Measurements from ENCODE around the gene TMEM238L.

The TMEM238L gene

DNA sequence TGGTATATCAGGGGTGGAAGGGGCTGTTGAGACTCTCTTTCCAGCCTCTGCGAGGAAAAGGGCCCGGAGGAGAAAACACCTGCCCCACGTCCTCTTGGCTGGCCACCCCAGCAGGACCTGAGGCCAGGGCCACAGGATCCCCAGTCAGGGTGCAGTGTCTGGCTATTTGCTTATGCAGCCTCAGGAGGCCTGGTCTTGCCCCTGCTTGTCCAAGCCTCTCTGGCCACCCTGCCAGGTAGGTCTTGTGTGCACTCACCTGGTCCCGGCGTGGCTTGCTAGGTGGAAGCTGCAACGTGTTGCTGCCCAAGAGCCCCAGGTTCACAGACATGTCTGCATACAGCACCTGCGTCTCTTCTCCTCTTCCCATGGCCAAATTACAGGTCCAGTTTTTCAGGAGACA, 549 bp downstream of the TMEM238L start:
- DNase-seq: no peak

DNA sequence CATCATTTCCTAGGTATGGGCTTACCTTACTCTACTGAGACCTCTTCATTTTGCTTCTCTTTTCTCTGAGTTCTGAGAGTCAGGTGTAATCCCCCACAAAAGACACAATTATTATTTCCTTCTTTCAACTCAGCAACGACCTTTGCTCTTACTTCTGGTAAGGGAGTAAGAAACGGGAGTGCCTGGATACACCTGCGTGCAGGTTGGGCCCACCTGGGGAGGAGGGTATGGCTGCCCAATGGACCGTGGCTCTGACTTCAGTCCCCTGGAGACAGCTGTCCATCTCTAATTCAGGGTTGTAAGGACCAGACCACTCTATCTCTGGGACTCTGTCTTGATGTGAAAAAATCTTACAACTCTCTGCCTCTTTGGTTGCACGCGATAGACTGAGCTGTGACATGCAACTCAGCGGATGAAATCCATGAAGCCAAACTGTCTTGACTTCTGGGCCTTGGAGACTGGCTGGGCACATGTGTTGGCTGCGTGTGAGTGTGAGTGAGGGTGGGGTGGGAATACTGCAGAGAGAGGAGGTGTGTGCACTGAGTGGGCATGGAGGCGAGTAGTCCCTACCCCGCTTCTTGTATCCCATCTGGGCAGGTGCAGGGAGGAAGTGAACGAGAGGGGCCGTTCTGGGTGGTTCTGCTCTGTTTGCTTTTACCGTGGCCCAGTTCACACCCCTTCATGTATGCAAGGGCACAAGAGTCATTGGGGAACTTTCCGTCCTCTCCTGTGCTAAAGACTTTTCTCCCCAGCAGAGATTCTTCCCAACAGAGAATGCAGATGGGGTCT, 1.2 kb downstream of the TMEM238L start:
- DNase-seq: no peak

DNA sequence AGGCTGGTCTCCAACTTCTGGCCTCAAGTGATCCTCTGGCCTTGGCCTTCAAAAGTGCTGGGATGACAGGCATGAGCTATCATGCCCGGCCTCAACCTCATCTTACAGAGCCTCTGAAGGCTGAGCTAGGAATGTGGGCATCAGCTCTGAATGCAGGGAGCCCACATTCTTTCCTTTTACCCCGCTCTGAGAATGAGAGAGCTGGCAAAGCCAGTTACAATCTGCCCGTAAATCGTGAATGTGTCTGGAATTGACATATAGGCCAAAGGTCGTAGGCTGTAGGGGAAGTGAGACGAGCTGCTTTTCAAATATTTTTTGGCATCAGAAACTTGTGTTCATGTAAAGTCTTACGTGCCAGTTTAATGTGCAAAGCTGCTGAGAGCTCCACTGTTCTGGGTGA, 4.5 kb downstream of the TMEM238L start:
- no peak for DNase-seq

DNA sequence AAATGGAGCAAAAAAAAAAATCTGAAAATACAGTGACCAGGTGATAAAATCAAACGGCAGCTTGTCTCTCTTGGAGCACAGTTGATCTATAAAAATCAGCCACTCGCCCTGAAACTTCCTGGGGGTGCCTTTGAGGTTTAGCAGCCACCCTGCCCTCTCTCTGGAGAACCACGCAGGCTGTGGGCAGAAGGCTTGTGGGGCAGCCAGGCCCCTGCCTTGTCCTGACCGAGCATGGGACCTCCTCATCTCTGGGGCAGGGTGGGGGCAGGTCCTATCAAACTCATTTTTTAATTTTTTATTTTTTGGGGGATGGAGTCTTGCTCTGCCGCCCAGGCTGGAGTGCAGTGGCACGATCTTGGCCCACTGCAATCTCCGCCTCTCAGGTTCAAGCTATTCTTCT, 5.0 kb downstream of the TMEM238L start:
- no peak for DNase-seq

DNA sequence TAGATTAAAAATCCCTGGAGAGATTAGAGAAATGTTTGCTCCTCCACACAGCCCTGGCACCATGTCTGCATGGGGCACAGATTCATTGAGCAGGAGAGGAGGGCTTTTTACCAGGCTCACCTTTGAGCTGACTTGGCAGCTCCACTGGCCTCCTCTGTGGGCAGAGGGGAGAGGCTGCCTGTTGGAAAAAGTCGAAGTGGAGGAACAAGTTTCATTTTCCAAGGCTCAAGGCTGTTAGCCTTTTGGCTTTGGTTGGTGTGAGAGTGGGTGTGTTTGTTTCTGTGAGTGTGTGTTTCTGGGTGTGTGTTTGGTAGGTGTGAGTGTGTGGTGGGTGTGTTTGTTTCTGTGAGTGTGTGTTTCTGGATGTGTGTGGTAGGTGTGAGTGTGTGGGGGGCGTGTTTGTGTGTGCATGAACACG, 5.6 kb downstream of the TMEM238L start:
- no peak for DNase-seq

DNA sequence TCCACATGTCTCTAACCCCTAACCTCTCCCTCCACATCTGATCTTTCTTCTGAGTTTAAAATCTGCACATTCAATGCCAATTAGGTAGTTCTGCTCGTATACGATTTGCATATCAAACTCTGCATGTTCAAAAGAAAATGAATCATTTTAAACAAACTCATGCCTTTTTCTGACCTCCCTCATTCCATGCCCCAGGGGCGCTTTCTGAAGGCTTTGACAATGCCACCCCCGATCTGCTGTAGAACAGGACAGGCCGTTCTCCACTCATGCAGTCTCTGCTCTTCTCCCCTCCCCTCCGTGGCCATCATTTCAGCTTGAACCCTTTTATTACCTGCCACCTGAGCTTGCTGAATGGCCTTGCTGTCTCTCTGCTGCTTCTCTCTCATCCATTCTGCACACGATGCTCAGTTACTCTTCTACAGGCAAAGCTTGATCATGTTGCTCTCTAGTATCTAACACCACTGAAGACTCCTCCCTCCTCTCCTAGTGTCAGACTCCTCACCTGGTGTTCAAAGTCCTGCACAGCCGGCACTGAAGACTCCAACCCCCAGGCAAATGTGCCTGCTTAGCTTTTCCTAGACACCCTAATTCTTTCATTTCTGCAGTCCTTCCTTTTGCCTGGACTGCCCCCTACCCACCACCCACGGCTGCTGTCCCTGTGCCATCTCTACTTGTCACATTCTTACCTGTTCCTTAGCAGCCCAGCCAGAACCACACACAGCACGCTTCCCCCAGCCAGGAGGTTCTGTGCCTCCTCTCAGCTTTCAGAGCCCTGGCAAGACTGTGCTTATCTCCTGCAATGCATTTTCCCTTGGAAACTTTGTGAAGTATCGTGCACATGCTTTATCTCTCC, 6.2 kb downstream of the TMEM238L start:
- DNase-seq: no peak

DNA sequence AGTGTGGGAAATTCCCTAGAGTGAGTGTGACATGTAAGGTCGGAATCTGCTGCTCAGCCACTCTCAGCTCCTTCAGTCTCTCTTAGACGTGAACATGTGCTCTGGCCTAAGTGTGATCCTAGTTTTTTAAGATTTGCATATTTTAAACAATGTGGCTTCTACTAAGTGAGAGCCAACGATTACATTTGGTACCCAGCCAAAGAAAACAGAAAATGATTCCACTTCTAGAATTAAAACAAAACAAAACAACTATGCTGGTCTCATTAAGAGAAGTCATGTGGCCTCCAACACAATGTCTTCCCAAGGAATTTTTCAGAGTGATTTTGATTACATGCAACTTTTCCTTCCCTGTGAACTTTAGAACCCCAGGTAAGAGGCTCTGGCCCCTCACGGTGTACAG, 10.1 kb downstream of the TMEM238L start:
- DNase-seq: no peak

DNA sequence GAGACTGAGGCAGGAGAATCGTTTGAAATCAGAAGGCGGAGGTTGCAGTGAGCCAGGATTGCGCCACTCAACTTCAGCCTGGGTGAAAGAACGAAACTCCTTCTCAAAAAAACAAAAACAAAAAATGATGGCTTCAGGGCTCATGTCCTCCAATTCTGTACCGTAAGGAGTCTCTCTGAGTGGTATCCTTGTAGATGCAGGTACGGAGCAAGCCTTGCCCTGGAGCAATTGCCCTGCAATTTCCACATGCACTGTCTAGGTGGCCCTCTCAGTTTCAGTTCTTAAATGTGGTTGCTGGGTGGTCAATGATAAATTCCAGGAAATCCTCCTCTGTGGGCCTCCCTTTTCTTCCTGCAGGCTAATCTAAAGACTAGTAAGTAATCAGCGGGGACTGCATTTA, 10.6 kb downstream of the TMEM238L start:
- no peak for DNase-seq

DNA sequence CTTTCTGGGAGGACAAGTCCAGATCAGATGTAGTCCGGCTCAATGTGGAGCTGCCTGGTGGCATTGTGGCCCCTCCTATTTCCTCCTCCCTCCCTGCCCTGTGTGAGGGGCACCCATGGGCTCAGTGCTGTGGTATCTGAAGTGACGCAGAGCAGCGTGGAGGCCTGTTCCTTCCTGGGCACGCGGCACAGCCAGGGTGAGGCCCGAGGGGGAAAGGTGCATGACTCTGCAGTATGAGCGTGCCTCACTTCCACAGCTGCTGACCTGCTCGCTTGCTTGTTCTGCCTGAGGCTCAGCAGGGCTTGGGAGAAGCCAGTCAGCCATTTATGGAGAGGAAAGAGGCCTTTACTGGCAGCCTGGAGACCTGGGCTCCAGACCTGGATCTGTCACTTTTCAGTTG, 11.7 kb downstream of the TMEM238L start:
- no peak for DNase-seq

DNA sequence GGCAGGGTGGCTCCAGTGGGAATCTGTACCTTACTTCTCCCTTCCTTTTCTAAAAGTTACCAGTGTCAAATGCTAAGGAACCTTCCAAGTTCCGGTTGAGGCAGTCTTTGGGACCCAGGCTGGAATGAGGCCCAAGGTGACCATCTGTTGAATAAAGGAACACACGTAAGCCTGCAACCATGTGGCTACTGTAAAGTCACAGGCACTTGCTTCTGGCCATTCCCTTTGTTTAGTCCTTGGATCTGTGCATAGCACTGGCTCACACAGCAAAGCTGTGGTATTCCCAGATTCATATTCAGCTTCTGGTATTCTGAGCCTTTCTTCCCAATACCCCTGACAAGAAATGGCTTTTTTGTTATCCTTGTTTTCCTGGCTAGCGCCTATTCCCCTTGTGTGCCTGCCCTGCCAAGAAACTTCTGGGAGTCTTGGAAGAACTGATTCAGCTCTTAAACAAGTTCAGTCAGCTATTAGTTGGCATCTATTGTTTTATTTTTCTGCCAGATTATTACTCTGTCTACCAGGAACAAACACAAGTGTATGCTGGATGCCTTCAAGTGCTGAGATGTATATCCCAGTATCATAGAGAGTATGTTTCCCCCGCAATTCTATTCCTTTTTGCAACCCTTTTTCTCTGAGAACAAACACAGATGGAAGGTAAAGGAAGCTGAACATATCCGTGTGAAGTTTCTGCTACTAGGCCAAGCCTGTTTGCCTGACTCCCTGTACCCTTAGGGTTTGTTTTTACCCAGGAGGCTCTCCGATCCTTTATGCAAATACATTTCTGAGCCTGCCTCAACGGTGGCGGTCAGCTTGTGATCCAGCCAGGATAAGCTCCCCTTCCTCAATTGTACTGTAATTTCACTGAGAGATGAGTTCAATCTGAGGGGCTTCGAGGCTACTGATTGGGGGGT, 13.2 kb downstream of the TMEM238L start:
- no peak for DNase-seq

DNA sequence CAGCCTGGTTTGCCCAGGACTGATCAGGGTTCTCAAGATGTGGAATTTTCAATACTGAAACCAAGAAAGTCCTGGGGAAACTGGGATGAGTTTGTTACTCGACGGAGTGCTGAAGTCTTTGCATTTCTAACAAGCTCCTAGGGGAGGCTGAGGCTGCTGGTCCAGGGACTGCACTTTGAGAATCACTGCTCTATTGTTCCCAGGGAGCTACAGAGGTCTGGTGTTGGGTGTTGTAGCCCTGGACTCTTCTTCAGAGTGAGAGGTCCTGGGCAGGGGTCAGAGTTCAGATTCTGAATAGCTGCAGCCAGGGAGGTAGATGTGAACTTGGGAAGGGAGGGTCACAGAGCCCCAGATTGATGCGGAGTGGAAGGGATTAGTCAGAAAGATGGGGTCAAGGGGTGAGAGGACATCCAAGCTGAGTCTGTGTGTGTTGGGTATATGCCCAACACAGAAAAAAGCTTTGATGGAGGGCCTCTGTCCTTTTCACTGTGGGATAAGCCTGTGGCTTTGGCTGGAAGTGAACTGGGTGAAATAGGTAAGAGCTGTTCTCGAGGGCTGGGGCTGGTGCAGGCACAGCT, 14.1 kb downstream of the TMEM238L start:
- no peak for DNase-seq

DNA sequence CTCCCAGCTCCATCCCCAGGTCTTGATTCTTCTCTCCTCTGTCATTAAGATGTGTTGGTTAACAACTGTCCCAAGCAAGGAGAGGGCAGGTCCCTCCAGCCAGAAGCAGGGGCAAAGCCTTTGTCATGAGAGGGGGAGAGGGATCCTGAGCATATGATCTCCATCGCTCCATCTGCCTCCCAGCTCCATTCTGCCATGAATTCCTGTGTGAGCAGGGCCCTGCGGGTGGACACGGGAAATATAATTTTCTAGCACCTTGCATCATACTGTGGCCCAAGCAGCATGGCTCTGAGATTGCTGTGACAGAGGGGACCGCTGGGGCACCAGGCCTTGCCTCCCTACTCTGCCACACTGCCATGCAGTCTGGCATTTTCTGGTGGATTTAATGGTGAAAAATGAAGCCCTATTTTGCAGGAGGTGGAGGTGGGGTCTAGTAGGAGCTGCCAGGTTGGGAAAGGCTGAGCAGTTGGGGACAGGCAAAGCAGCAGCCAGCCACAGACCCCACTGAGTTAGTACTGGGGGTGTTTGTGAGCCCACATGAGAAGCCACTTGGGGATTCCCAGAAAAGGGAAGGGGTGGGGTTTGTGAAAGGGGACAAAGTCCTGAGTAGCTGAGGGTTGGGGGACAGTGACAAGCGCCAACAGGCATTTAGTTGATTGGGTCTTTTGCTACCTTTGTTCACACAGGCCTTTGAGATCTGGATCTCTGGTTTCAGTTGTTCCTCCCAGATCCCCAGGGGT, 16.4 kb downstream of the TMEM238L start:
- DNase-seq: no peak

DNA sequence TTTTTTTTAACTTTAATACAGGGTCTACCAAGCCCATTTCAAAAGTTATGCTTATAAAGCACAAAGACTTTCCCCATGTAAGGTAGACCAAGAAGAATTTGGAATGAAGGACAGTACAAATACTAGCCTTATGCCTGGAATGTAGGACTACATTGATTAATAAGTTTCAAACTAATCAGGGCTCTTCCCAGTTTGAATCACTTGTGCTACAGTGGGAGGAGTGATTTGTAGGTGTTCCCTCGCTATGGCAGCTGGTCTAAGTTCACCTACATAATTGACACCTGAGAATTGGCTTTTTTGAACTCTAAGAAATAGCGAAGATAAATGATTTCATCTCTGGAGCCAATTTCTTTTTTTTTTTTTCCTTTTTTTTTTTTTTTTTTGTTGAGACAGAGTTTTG, 18.6 kb downstream of the TMEM238L start:
- DNase-seq: no peak

DNA sequence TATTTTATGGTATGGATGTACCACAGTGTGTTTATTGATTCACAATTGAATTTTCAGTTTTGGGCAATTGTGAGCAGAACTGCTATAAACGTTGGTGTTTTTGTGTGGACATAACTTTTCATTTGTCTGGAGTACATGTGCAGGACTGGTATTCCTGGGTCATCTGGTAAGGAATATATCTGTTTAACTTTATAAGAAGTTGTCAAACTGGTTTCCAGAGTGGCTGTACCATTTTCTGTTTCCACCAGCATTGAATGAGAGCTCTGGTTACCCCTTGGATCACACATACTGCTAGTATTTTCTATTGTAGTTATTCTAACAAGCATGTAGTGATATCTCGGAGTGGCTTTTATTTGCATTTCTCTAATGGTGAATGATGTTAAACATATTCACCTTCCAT, 24.3 kb downstream of the TMEM238L start:
- no peak for DNase-seq

DNA sequence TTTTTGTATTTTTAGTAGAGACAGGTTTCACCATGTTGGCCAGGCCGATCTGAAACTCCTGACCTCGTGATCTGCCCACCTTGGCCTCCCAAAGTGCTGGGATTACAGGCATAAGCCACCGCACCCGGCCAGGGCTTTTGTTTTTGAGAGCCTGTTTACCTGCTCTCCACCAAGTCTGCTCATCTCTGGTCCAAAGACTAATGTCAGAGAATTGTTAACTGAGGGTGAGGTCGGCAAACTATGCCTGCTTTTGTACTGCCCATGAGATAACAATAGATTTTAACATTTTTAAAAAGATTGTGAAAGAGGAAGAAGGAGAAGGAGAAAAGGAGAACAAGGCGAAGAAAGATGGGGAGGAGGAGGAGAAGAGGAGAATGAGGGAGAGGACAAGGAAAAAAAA, 26.0 kb downstream of the TMEM238L start:
- DNase-seq: no peak

DNA sequence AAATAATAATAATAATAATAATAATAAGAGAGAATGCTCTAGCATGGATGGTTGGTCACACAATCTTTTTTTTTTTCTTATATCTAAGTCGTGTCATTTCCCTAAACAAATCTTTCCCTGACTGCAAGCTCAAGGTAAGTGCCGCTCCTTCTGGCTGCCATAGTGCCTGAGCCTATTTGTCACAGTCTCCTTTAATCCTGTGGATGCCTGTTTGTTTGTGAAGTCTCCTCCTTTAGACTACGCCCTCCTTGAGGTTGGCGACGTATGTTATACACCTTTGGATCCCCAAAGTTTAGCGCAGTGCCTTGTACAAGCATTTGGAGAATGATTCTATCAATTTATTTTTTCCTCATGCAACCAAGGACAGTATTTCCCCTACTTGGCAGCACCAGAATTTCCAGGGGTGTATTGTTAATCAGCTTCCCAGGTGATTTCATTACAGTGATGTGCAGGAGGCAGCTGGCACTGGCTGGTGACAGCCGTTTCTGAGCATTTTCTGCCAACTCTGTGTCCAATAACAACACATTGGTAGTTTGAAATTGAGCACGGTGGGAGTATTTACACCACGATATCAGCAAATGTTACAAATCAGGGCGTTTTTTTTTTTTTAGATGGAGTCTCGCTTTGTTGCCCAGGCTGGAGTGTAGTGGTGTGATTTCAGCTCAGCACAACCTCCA, 26.6 kb downstream of the TMEM238L start:
- DNase-seq: no peak

DNA sequence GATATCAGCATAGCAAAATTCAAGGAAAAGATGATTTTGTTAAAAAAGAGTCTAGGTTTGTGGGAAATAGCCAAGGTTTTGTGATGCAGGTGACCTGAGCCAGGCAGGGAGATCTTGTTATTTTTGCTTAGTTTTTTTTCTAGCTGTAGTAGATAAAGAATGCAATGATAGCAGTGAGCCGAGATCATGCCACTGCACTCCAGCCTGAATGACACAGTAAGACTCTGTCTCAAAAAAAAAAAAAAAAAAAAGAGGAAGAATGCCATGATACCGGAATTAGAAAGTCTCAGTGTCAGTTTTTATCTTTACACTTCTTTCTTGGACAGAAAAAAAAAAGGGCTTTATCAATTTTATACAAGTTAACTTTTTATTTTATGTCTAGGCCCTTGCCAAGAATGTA, 27.5 kb downstream of the TMEM238L start:
- DNase-seq: no peak

DNA sequence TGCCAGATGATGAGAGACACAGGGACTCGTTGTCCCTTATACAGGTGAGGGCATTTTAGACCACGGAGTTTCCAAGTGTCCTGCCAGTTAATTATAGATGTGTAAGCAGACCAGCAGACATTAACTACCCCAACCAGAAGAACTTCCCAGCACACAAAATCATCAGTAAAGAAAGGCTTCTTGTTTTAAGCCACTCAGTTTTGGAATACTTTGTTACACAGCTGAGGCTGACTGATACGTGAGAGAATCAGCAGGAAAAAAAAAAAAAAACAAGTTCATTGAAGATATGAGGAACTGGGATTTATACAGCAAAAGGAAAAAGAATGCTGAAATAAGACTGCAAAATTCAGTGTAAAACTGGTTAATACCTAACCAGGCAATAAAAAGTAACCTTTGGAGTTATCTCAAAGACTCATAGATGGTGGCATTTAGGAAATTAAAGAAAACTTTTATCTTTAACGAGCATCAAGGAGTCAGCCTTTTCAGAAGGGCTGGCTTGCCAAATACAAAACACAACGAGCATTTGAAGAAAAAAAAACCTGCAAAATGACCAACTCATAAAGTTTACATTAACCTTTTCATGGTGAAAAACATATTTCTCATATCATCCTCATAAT, 28.1 kb downstream of the TMEM238L start:
- DNase-seq: no peak

DNA sequence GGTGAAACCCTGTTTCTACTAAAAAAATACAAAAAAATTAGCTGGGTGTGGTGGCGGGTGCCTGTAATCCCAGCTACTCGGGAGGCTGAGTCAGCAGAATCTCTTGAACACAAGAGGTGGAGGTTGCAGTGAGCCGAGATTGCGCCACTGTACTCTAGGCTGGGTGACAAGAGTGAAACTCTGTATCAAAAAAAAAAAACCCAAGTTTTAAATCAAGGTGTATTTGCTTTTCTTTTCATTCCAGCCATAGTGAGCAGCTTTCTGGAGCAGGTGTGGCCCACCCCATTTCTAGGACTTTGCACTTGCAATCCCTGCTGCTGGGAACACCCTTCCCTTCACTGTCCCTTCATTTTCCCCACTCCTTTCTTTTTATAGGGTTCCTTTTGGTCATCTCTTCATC, 28.8 kb downstream of the TMEM238L start:
- DNase-seq: no peak

DNA sequence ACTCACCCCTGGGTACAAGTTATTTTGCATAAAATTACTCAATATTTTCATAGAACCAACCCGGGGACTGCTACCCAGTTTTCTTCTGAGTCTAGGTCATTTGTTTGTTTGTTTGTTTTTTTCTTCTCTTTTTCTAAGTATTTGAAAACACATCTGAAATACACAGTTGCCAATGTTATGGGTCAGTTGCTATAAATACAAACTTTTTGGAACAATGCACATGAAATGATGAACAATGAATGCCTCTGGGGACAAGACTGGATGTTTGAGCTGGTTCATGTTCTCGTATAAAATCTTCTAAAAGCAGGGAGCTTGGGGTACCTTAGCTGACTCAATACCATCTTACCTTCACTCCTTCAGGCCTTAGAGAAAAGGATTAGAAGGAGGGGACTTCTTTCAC, 30.5 kb downstream of the TMEM238L start:
- no peak for DNase-seq

All from activated CD4-positive, alpha-beta T cell treated with anti-CD3 and anti-CD28 coated beads, Interleukin-2, amount 50 U/mL, for 4 hours (primary cell).